HEK293 (cell line): ENCODE measurements around the gene NINL.

Source experiments
- CTCF ChIA-PET: fragments of 350-600 bp; formaldehyde crosslinking; extraction: SDS; loops from one replicate; lab custom pipeline; 2021; ENCODE audit warnings: antibody characterized with exemption; lab: Yijun Ruan, JAX
- POLR2A ChIA-PET: fragments of 300-600 bp; formaldehyde crosslinking; extraction: SDS; loops from one replicate; lab custom pipeline; 2020; ENCODE audit warnings: antibody characterized with exemption, inconsistent platforms; lab: Yijun Ruan, JAX
- H3K27ac ChIP-seq: fragments of 200-500 bp; sonication (Bioruptor generic); 2 replicates; pipeline ENCODE4 v1.5.1; 2014; ENCODE audit warnings: low read depth, low read length, control low read depth, inconsistent platforms; ENCODE audit errors: extremely low read depth
- H3K36me3 ChIP-seq, 2 experiments: fragments of 200-500 bp in 1 of 2; sonication (Bioruptor generic) in 1 of 2; 1 replicate in 1 of 2; 2 replicates in 1 of 2; pipeline ENCODE4 v1.5.1; 2014 to 2017; ENCODE audit warnings: inconsistent platforms in 2 of 2, low read length in 2 of 2; ENCODE audit not compliant: control insufficient read depth in 2 of 2, insufficient read depth in 1 of 2
- H3K4me1 ChIP-seq: fragments of 200-500 bp; sonication (Bioruptor generic); 2 replicates; pipeline ENCODE4 v1.5.1; 2014; ENCODE audit warnings: mild to moderate bottlenecking, low read length, inconsistent platforms; ENCODE audit not compliant: control insufficient read depth, insufficient read depth
- H3K4me3 ChIP-seq: 2 replicates; pipeline ENCODE4 v1.5.1; 2011; ENCODE audit warnings: low read depth, mild to moderate bottlenecking, control low read depth, low read length, moderate library complexity
- H3K9me3 ChIP-seq: fragments of 200-500 bp; sonication (Bioruptor generic); 2 replicates; pipeline ENCODE4 v1.5.1; 2014; ENCODE audit warnings: low read depth, low read length, inconsistent platforms; ENCODE audit not compliant: control insufficient read depth, insufficient read depth
- ATF2 ChIP-seq: fragments of 450-650 bp; formaldehyde crosslinking; IDR thresholded peaks from 2 replicates; pipeline ENCODE4 v1.5.1; 2016; ENCODE audit warnings: missing biosample characterization, missing genetic modification characterization, low read depth
- CTCF ChIP-seq: fragments of 450-650 bp; formaldehyde crosslinking; IDR thresholded peaks from 2 replicates; pipeline ENCODE4 v1.5.1; 2016; ENCODE audit warnings: missing biosample characterization, missing genetic modification characterization
- EGR2 ChIP-seq: fragments of 450-650 bp; formaldehyde crosslinking; IDR thresholded peaks from 2 replicates; pipeline ENCODE4 v1.5.1; 2016; ENCODE audit warnings: low read depth, missing biosample characterization, missing genetic modification characterization
- GLI2 ChIP-seq: fragments of 450-650 bp; formaldehyde crosslinking; IDR thresholded peaks from 2 replicates; pipeline ENCODE4; 2017; ENCODE audit warnings: missing biosample characterization, missing genetic modification characterization, low read depth, borderline replicate concordance
- GLI4 ChIP-seq: fragments of 450-650 bp; formaldehyde crosslinking; IDR thresholded peaks from 2 replicates; pipeline ENCODE4 v1.5.1; 2016; ENCODE audit warnings: missing biosample characterization, missing genetic modification characterization
- RBAK ChIP-seq: fragments of 450-650 bp; formaldehyde crosslinking; IDR thresholded peaks from 2 replicates; pipeline ENCODE4 v1.5.1; 2016; ENCODE audit warnings: missing biosample characterization, missing genetic modification characterization
- SALL2 ChIP-seq: fragments of 450-650 bp; formaldehyde crosslinking; IDR thresholded peaks from 2 replicates; pipeline ENCODE4 v1.5.0; 2017; ENCODE audit warnings: missing biosample characterization, mild to moderate bottlenecking, missing genetic modification characterization, borderline replicate concordance
- SP3 ChIP-seq: fragments of 450-650 bp; formaldehyde crosslinking; IDR thresholded peaks from 2 replicates; pipeline ENCODE4 v1.5.1; 2016; ENCODE audit warnings: missing biosample characterization, missing genetic modification characterization
- SP7 ChIP-seq: fragments of 450-650 bp; formaldehyde crosslinking; IDR thresholded peaks from 2 replicates; pipeline ENCODE4 v1.5.1; 2016; ENCODE audit warnings: missing biosample characterization, missing genetic modification characterization
- ZBTB21 ChIP-seq: fragments of 450-650 bp; formaldehyde crosslinking; IDR thresholded peaks from 2 replicates; pipeline ENCODE4 v1.5.1; 2017; ENCODE audit warnings: missing biosample characterization, missing genetic modification characterization
- ZBTB48 ChIP-seq: fragments of 450-650 bp; formaldehyde crosslinking; IDR thresholded peaks from 2 replicates; pipeline ENCODE4 v1.5.1; 2016; ENCODE audit warnings: missing biosample characterization, missing genetic modification characterization
- ZIC2 ChIP-seq: fragments of 450-650 bp; formaldehyde crosslinking; IDR thresholded peaks from 2 replicates; pipeline ENCODE4 v1.5.1; 2016; ENCODE audit warnings: missing biosample characterization, missing genetic modification characterization
- ZNF133 ChIP-seq: fragments of 450-650 bp; formaldehyde crosslinking; IDR thresholded peaks from 2 replicates; pipeline ENCODE4 v1.5.1; 2016; ENCODE audit warnings: missing biosample characterization, missing genetic modification characterization
- ZNF18 ChIP-seq: fragments of 450-650 bp; formaldehyde crosslinking; IDR thresholded peaks from 2 replicates; pipeline ENCODE4 v1.5.1; 2016; ENCODE audit warnings: missing biosample characterization, missing genetic modification characterization
- ZNF266 ChIP-seq: fragments of 450-650 bp; formaldehyde crosslinking; IDR thresholded peaks from 2 replicates; pipeline ENCODE4 v1.5.1; 2016; ENCODE audit warnings: missing biosample characterization, missing genetic modification characterization, low read depth
- ZNF473 ChIP-seq: fragments of 450-650 bp; formaldehyde crosslinking; IDR thresholded peaks from 2 replicates; pipeline ENCODE4 v1.5.1; 2017; ENCODE audit warnings: missing biosample characterization, missing genetic modification characterization
- ZNF529 ChIP-seq: fragments of 450-650 bp; formaldehyde crosslinking; IDR thresholded peaks from 2 replicates; pipeline ENCODE4 v1.5.1; 2017; ENCODE audit warnings: missing genetic modification characterization, missing biosample characterization; ENCODE audit not compliant: insufficient replicate concordance
- ZNF544 ChIP-seq: fragments of 450-650 bp; formaldehyde crosslinking; IDR thresholded peaks from 2 replicates; pipeline ENCODE4 v1.5.0; 2017; ENCODE audit warnings: missing biosample characterization, missing genetic modification characterization
- ZNF549 ChIP-seq: fragments of 450-650 bp; IDR thresholded peaks from 2 replicates; pipeline ENCODE4 v1.5.1; 2018; ENCODE audit warnings: missing biosample characterization, missing genetic modification characterization, mild to moderate bottlenecking, inconsistent platforms, moderate library complexity
- ZNF621 ChIP-seq: fragments of 450-650 bp; formaldehyde crosslinking; IDR thresholded peaks from 2 replicates; pipeline ENCODE4 v1.5.1; 2017; ENCODE audit warnings: missing biosample characterization, missing genetic modification characterization
- ZNF664 ChIP-seq: fragments of 450-650 bp; formaldehyde crosslinking; IDR thresholded peaks from 2 replicates; pipeline ENCODE4 v1.5.1; 2016; ENCODE audit warnings: missing biosample characterization, missing genetic modification characterization
- ZNF704 ChIP-seq: fragments of 450-650 bp; formaldehyde crosslinking; IDR thresholded peaks from 2 replicates; pipeline ENCODE4 v1.5.1; 2016; ENCODE audit warnings: missing biosample characterization, missing genetic modification characterization
- ZNF747 ChIP-seq: fragments of 450-650 bp; formaldehyde crosslinking; IDR thresholded peaks from 2 replicates; pipeline ENCODE4 v1.5.1; 2016; ENCODE audit warnings: missing biosample characterization, missing genetic modification characterization
- ZNF785 ChIP-seq: fragments of 450-650 bp; formaldehyde crosslinking; IDR thresholded peaks from 2 replicates; pipeline ENCODE4 v1.5.1; 2016; ENCODE audit warnings: missing biosample characterization, missing genetic modification characterization
- ZNF791 ChIP-seq: fragments of 450-650 bp; formaldehyde crosslinking; IDR thresholded peaks from 2 replicates; pipeline ENCODE4 v1.5.1; 2016; ENCODE audit warnings: missing biosample characterization, missing genetic modification characterization
- ZXDB ChIP-seq: fragments of 450-650 bp; formaldehyde crosslinking; IDR thresholded peaks from 2 replicates; pipeline ENCODE4 v1.5.1; 2016; ENCODE audit warnings: missing biosample characterization, missing genetic modification characterization

Gene NINL

GRCh38 chr20:25484224-25484846, 101.0 kb downstream of the NINL start:
- H3K4me3 ChIP-seq, result no peak overlapping the region
- TF ChIP-seq ZNF791 (tag by site-specific recombination) (no peak), ZNF473 (no peak), ZNF266 (no peak), ZBTB48 (no peak), ZNF549 (no peak), CTCF (tag by site-specific recombination) (no peak), ZXDB (tag by site-specific recombination) (no peak), ZNF529 (tag by site-specific recombination) (no peak), ZNF785 (tag by site-specific recombination) (no peak), GLI2 (tag by site-specific recombination) (no peak), ATF2 (no peak), ZBTB21 (tag by site-specific recombination) (no peak), GLI4 (tag by site-specific recombination) (no peak), SALL2 (tag by site-specific recombination) (no peak), SP3 (tag by site-specific recombination) (no peak)
- CTCF ChIA-PET, result no interaction called here
- H3K9me3 ChIP-seq, result no peaks in the 10 kb centered on the region
- no peak overlapping the region for H3K27ac ChIP-seq
- no peaks in the 10 kb centered on the region for H3K4me1 ChIP-seq
- POLR2A ChIA-PET, result no interaction called here
- H3K36me3 ChIP-seq, result peaks cover 0 to 76% of the 10 kb centered on the region in 2 experiments; a peak in 1 of 3 replicates

- peak; percentile 50 for TF ChIP-seq EGR2 (tag by site-specific recombination)
- no peak for TF ChIP-seq ZIC2
- no peak for TF ChIP-seq ZNF664 (tag by site-specific recombination)
- Histone ChIP-seq H3K36me3 (peaks cover 0 to 77% of the 10 kb centered on the region in 2 experiments; a peak in 1 of 3 replicates), H3K9me3 (no peaks in the 10 kb centered on the region), H3K27ac (no peak overlapping the region), H3K4me3 (no peak overlapping the region), H3K4me1 (no peaks in the 10 kb centered on the region)
- CTCF ChIA-PET, result no interaction called here
- POLR2A ChIA-PET, result no interaction called here
Measured at GRCh38 chr20:25483431-25484132, 101.7 kb downstream of the NINL start.

GRCh38 chr20:25481918-25482253, 103.4 kb downstream of the NINL start:
- Histone ChIP-seq H3K4me1 (no peaks in the 10 kb centered on the region), H3K4me3 (no peak overlapping the region), H3K27ac (no peak overlapping the region), H3K9me3 (no peaks in the 10 kb centered on the region), H3K36me3 (peaks cover 0 to 80% of the 10 kb centered on the region in 2 experiments; a peak in 1 of 3 replicates)
- ChIA-PET CTCF (no interaction called here), POLR2A (no interaction called here)
- TF ChIP-seq RBAK (tag by site-specific recombination) (no peak), ZNF747 (no peak), ZNF18 (tag by site-specific recombination) (no peak), ZNF621 (no peak), SP7 (tag by site-specific recombination) (no peak), ZNF704 (no peak), ZNF133 (tag by site-specific recombination) (no peak), ZNF544 (tag by site-specific recombination) (no peak)
